ENCODE measurements around the gene ADPRM. TPM values are rescaled to one million over a fixed set of nuclear protein-coding genes. Genes with fewer than 3 reads are reported as not detected.

The ADPRM gene
- total RNA-seq, 1 experiment from 2014 or later: 2.5 TPM

DNA sequence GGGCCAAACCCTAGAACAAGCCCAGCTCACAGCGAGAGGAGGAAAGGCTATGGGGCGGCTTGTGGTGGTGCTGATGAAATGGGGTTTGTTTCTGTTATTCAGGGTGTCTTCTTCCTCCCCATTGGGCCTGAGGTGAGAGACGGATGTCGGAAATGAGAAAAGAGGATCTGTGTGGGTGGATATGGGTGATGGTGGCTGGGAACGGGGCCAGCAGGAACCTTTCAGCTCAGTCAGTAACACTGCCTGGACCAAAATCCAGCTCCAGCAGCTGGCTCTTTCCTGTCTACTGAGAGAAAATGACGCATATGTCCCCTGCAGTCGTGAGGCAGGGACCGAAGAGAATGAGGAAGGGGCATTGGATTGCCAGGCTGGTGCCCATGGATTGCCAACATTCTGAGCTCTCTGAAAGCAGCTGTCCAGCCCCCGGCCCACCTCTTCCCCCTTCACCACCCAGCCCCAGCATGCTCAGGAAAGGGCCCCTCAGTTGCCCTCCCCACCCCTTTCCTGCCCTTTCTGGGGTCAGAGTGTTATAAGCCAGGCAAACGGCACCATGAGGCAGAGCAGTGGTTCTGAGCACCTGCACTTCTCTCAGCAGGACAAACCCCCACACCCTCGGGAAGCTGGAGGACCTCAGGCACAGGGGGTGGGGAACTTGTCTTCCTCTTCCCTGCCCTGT, 44.3 kb upstream of the ADPRM start:
- no peak overlapping the region for H3K4me3 Mint-ChIP-seq (ENCODE audit: unreplicated experiment)
- H3K27me3 Mint-ChIP-seq (ENCODE audit: insufficient read depth, unreplicated experiment): no peaks in the 10 kb centered on the region
- no peak for DNase-seq
- no peak overlapping the region for H3K27ac Mint-ChIP-seq (ENCODE audit: unreplicated experiment)
- H3K9me3 ChIP-seq: no peaks in the 10 kb centered on the region
- no peak overlapping the region for H3K4me3 ChIP-seq (ENCODE audit: low read depth, low read length)
- ChIA-PET CTCF (interaction anchor here (0.7 kb wide), 1 partner anchor 223 kb away, joined by 3 read pairs; no protein-coding TSS in a partner anchor), POLR2A (no interaction called here)
- H3K9me3 Mint-ChIP-seq (ENCODE audit: unreplicated experiment): no peaks in the 10 kb centered on the region
- intact Hi-C loops (cut with micrococcal nuclease; ENCODE audit: unreplicated experiment): no loop called here
- H3K4me1 ChIP-seq: no peaks in the 10 kb centered on the region
- no TSS peak for BruUV-seq (replicated peaks)
- no peaks in the 10 kb centered on the region for H3K27me3 ChIP-seq (replicated peaks; ENCODE audit: control insufficient read depth, insufficient read depth, low read length)
- H3K36me3 ChIP-seq (ENCODE audit: control insufficient read depth, insufficient read depth, low read length): no peaks in the 10 kb centered on the region
- TF ChIP-seq, protein P1, sequence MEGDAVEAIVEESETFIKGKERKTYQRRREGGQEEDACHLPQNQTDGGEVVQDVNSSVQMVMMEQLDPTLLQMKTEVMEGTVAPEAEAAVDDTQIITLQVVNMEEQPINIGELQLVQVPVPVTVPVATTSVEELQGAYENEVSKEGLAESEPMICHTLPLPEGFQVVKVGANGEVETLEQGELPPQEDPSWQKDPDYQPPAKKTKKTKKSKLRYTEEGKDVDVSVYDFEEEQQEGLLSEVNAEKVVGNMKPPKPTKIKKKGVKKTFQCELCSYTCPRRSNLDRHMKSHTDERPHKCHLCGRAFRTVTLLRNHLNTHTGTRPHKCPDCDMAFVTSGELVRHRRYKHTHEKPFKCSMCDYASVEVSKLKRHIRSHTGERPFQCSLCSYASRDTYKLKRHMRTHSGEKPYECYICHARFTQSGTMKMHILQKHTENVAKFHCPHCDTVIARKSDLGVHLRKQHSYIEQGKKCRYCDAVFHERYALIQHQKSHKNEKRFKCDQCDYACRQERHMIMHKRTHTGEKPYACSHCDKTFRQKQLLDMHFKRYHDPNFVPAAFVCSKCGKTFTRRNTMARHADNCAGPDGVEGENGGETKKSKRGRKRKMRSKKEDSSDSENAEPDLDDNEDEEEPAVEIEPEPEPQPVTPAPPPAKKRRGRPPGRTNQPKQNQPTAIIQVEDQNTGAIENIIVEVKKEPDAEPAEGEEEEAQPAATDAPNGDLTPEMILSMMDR (IDR thresholded peaks at IDR 0.05; ENCODE audit: insufficient read depth in 1 of 2, low read depth in 1 of 2, low read length in 1 of 2, severe bottlenecking in 1 of 2, unreplicated experiment in 1 of 2): no peak
- H3K4me1 Mint-ChIP-seq (ENCODE audit: low read depth, unreplicated experiment): no peaks in the 10 kb centered on the region
- H3K36me3 Mint-ChIP-seq (ENCODE audit: insufficient read depth, unreplicated experiment): no peaks in the 10 kb centered on the region

DNA sequence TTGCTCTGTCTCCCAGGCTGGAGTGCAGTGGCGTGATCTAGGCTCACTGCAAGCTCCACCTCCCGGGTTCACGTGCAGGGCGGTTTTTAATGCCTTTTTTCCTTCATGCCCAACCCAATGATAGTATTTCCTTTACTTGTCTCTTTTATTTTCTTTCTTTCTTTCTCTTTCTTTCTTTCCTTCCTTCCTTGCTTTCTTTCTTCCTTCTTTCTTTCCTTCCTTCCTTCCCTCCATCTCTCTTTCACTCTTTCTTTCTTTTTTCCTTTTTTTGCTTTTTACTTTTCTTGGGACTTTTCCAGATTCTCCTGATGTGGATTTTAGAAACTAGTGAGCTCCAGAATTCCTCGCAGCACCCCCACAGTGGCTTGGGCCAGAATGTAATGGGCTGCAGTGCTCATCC, 43.4 kb upstream of the ADPRM start:
- no TSS peak for BruUV-seq (replicated peaks)
- H3K4me3 Mint-ChIP-seq (ENCODE audit: unreplicated experiment): no peak overlapping the region
- CTCF ChIA-PET: interaction anchor here (0.7 kb wide), 3 partner anchors 119 to 361 kb away, joined by 3 to 4 read pairs (median 3); no protein-coding TSS in a partner anchor
- POLR2A ChIA-PET: no interaction called here
- no peak overlapping the region for H3K4me3 ChIP-seq (ENCODE audit: low read depth, low read length)
- no peaks in the 10 kb centered on the region for H3K36me3 Mint-ChIP-seq (ENCODE audit: insufficient read depth, unreplicated experiment)
- H3K4me1 Mint-ChIP-seq (ENCODE audit: low read depth, unreplicated experiment): no peaks in the 10 kb centered on the region
- no peaks in the 10 kb centered on the region for H3K27me3 ChIP-seq (replicated peaks; ENCODE audit: control insufficient read depth, insufficient read depth, low read length)
- H3K36me3 ChIP-seq (ENCODE audit: control insufficient read depth, insufficient read depth, low read length): no peaks in the 10 kb centered on the region
- no peak overlapping the region for H3K27ac Mint-ChIP-seq (ENCODE audit: unreplicated experiment)
- intact Hi-C loops (cut with micrococcal nuclease; ENCODE audit: unreplicated experiment): no loop called here
- H3K4me1 ChIP-seq: no peaks in the 10 kb centered on the region
- DNase-seq: no peak
- no peaks in the 10 kb centered on the region for H3K9me3 ChIP-seq
- no peaks in the 10 kb centered on the region for H3K9me3 Mint-ChIP-seq (ENCODE audit: unreplicated experiment)
- no peaks in the 10 kb centered on the region for H3K27me3 Mint-ChIP-seq (ENCODE audit: insufficient read depth, unreplicated experiment)
- TF ChIP-seq, protein P1 (IDR thresholded peaks at IDR 0.05; ENCODE audit: insufficient read depth in 1 of 2, low read depth in 1 of 2, low read length in 1 of 2, severe bottlenecking in 1 of 2, unreplicated experiment in 1 of 2): no peak

DNA sequence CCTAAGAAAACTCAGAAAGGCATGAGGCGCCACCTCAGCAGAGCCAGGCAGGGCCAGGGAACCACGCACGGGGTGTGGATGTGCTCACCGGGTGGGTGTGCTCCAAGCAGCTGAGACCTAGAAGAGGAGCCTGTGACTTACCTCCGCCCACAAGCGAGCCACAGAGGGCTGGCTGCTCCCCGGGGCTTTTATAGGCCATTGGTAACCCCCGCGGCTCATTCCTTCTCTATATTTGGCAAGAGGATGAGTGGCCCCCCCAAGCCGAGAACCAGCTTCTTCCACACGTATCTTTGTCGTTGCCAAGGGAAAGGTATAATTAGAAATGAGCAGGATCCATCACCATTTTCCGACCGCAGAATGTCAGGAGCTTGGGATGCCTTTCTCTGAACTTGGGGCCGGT, 40.2 kb upstream of the ADPRM start, which contains the start of gene MYH3:
Gene MYH3 (minus strand): TSS at position 162 of the 400 bp plus-strand sequence. CDS start 2,245 bp downstream, outside the sequence.
- ChIA-PET POLR2A (no interaction called here), CTCF (no interaction called here)
- no peaks in the 10 kb centered on the region for H3K27me3 Mint-ChIP-seq (ENCODE audit: insufficient read depth, unreplicated experiment)
- no peak within 1 kb of the TSS for H3K4me3 Mint-ChIP-seq (ENCODE audit: unreplicated experiment)
- no peaks in the 10 kb centered on the region for H3K4me1 Mint-ChIP-seq (ENCODE audit: low read depth, unreplicated experiment)
- intact Hi-C loops (cut with micrococcal nuclease; ENCODE audit: unreplicated experiment): no loop called here
- no peak within 1 kb of the TSS for H3K27ac Mint-ChIP-seq (ENCODE audit: unreplicated experiment)
- H3K4me1 ChIP-seq: no peaks in the 10 kb centered on the region
- H3K9me3 Mint-ChIP-seq (ENCODE audit: unreplicated experiment): no peaks in the 10 kb centered on the region
- H3K4me3 ChIP-seq (ENCODE audit: low read depth, low read length): no peak within 1 kb of the TSS
- H3K36me3 ChIP-seq (ENCODE audit: control insufficient read depth, insufficient read depth, low read length): no peaks in the 10 kb centered on the region
- TF ChIP-seq, protein P1 (IDR thresholded peaks at IDR 0.05; ENCODE audit: insufficient read depth in 1 of 2, low read depth in 1 of 2, low read length in 1 of 2, severe bottlenecking in 1 of 2, unreplicated experiment in 1 of 2): no peak
- DNase-seq: no peak
- no TSS peak for BruUV-seq (replicated peaks)
- no peaks in the 10 kb centered on the region for H3K27me3 ChIP-seq (replicated peaks; ENCODE audit: control insufficient read depth, insufficient read depth, low read length)
- H3K9me3 ChIP-seq: no peaks in the 10 kb centered on the region
- H3K36me3 Mint-ChIP-seq (ENCODE audit: insufficient read depth, unreplicated experiment): no peaks in the 10 kb centered on the region
